H9 (cell line): Measurements from ENCODE around the gene ANKRD13A. TPM values are rescaled to one million over a fixed set of nuclear protein-coding genes. Genes with fewer than 3 reads are reported as not detected.
A peak's percentile ranks its signal among the peaks of the same experiment; 100 is the strongest.

Experiments
- DNase-seq: peaks from one replicate; pipeline ENCODE4 v3.0.0-alpha.2; 2017
- H2AFZ ChIP-seq: one replicate; pipeline ENCODE4 v1.6.1; 2013; ENCODE audit warnings: mild to moderate bottlenecking, low read length, control low read depth, moderate library complexity
- H2AK5ac ChIP-seq: 2 replicates; pipeline ENCODE4 v1.6.1; 2013; ENCODE audit warnings: low read length, control low read depth, mixed read lengths; ENCODE audit not compliant: insufficient read length
- H2BK120ac ChIP-seq: one replicate; pipeline ENCODE4 v1.6.1; 2013; ENCODE audit warnings: low read depth, mild to moderate bottlenecking, low read length, control low read depth, inconsistent platforms; ENCODE audit not compliant: poor library complexity, severe bottlenecking
- H2BK12ac ChIP-seq: 2 replicates; pipeline ENCODE4 v1.6.1; 2013; ENCODE audit warnings: low read length, control low read depth, mixed read lengths, low read depth; ENCODE audit not compliant: insufficient read length
- H2BK15ac ChIP-seq: 2 replicates; pipeline ENCODE4 v1.6.1; 2013; ENCODE audit warnings: low read depth, low read length, control low read depth
- H2BK20ac ChIP-seq: one replicate; pipeline ENCODE4 v1.6.1; 2013; ENCODE audit warnings: low read depth, mild to moderate bottlenecking, low read length, control low read depth, inconsistent platforms; ENCODE audit not compliant: poor library complexity, severe bottlenecking
- H2BK5ac ChIP-seq: 2 replicates; pipeline ENCODE4 v1.6.1; 2013; ENCODE audit warnings: low read length, control low read depth, mixed read lengths; ENCODE audit not compliant: insufficient read length
- H3K14ac ChIP-seq: 2 replicates; pipeline ENCODE4 v1.6.1; 2013; ENCODE audit warnings: low read length, control low read depth; ENCODE audit not compliant: insufficient read depth
- H3K18ac ChIP-seq: 2 replicates; pipeline ENCODE4 v1.6.1; 2013; ENCODE audit warnings: low read depth, mild to moderate bottlenecking, mixed read lengths, low read length, control low read depth; ENCODE audit not compliant: insufficient read length
- H3K23ac ChIP-seq: 2 replicates; pipeline ENCODE4 v1.6.1; 2013; ENCODE audit warnings: low read length, control low read depth, mixed read lengths, low read depth; ENCODE audit not compliant: insufficient read length
- H3K23me2 ChIP-seq: 2 replicates; pipeline ENCODE4 v1.6.1; 2013; ENCODE audit warnings: low read depth, mild to moderate bottlenecking, mixed read lengths, low read length, control low read depth; ENCODE audit not compliant: insufficient read length, poor library complexity, severe bottlenecking
- H3K27ac ChIP-seq: 2 replicates; pipeline ENCODE4 v1.5.1; 2013; ENCODE audit warnings: low read length, control low read depth, mixed read lengths, low read depth; ENCODE audit not compliant: insufficient read length
- H3K27me3 ChIP-seq: 2 replicates; pipeline ENCODE4 v1.6.1; 2013; ENCODE audit warnings: low read length, control low read depth, inconsistent platforms; ENCODE audit not compliant: insufficient read depth
- H3K4ac ChIP-seq: 2 replicates; pipeline ENCODE4 v1.6.1; 2013; ENCODE audit warnings: low read depth, mild to moderate bottlenecking, control low read depth, inconsistent platforms, low read length, moderate library complexity
- H3K4me1 ChIP-seq: 2 replicates; pipeline ENCODE4 v1.6.1; 2013; ENCODE audit warnings: low read length, control low read depth, inconsistent platforms; ENCODE audit not compliant: insufficient read depth
- H3K4me2 ChIP-seq: 2 replicates; pipeline ENCODE4 v1.6.1; 2013; ENCODE audit warnings: low read length, control low read depth, mixed read lengths; ENCODE audit not compliant: insufficient read length, insufficient read depth
- H3K56ac ChIP-seq: 2 replicates; pipeline ENCODE4 v1.6.1; 2013; ENCODE audit warnings: low read depth, mild to moderate bottlenecking, mixed read lengths, low read length, control low read depth; ENCODE audit not compliant: insufficient read length
- H3K79me1 ChIP-seq: 2 replicates; pipeline ENCODE4 v1.6.1; 2013; ENCODE audit warnings: low read depth, mild to moderate bottlenecking, moderate library complexity, low read length, control low read depth, inconsistent platforms; ENCODE audit not compliant: insufficient read depth, poor library complexity, severe bottlenecking
- H3K79me2 ChIP-seq: 2 replicates; pipeline ENCODE4 v1.6.1; 2013; ENCODE audit warnings: low read length, control low read depth, inconsistent platforms; ENCODE audit not compliant: insufficient read depth
- H3K9ac ChIP-seq: 2 replicates; pipeline ENCODE4 v1.6.1; 2013; ENCODE audit warnings: low read length, control low read depth, mixed read lengths; ENCODE audit not compliant: insufficient read length; ENCODE audit errors: extremely low read depth
- H3K9me3 ChIP-seq: one replicate; pipeline ENCODE4 v1.6.1; 2013; ENCODE audit warnings: low read depth, low read length, inconsistent platforms; ENCODE audit not compliant: control insufficient read depth
- H3T11ph ChIP-seq: one replicate; pipeline ENCODE4 v1.6.1; 2013; ENCODE audit warnings: mild to moderate bottlenecking, low read length, control low read depth, inconsistent platforms
- H4K20me1 ChIP-seq: one replicate; pipeline ENCODE4 v1.6.1; 2013; ENCODE audit not compliant: control insufficient read depth, insufficient read length, insufficient read depth
- H4K5ac ChIP-seq: 2 replicates; pipeline ENCODE4 v1.6.1; 2013; ENCODE audit warnings: low read depth, mild to moderate bottlenecking, mixed read lengths, low read length, control low read depth; ENCODE audit not compliant: insufficient read length
- H4K8ac ChIP-seq: replicated peaks from 2 replicates; pipeline ENCODE4 v1.6.1; 2013; ENCODE audit warnings: low read length, control low read depth, mixed read lengths, low read depth; ENCODE audit not compliant: insufficient read length
- H4K91ac ChIP-seq: 2 replicates; pipeline ENCODE4 v1.6.1; 2013; ENCODE audit warnings: low read depth, mild to moderate bottlenecking, moderate library complexity, mixed read lengths, low read length, control low read depth; ENCODE audit not compliant: insufficient read length
- H3K27ac Mint-ChIP-seq, 3 experiments: 2 replicates in 2 of 3; 3 replicates in 1 of 3; pipeline ENCODE4 v1.8.0; 2020 to 2021; ENCODE audit warnings: mixed read lengths in 3 of 3, mild to moderate bottlenecking in 1 of 3, moderate library complexity in 1 of 3
- H3K27me3 Mint-ChIP-seq: 2 replicates; pipeline ENCODE4 v1.8.0; 2021; ENCODE audit warnings: low read depth, mild to moderate bottlenecking, moderate library complexity, mixed read lengths
- H3K36me3 Mint-ChIP-seq, 3 experiments: 2 replicates in 2 of 3; 3 replicates in 1 of 3; pipeline ENCODE4 v1.8.0; 2020 to 2021; ENCODE audit warnings: low read depth in 3 of 3, mixed read lengths in 3 of 3; ENCODE audit not compliant: insufficient read depth in 1 of 3
- H3K4me1 Mint-ChIP-seq, 2 experiments: 2 replicates each; pipeline ENCODE4 v1.8.0; 2020; ENCODE audit warnings: mixed read lengths in 2 of 2
- H3K4me3 Mint-ChIP-seq, 2 experiments: 2 replicates in 1 of 2; 3 replicates in 1 of 2; pipeline ENCODE4 v1.8.0; 2020 to 2021; ENCODE audit warnings: mild to moderate bottlenecking in 2 of 2, mixed read lengths in 2 of 2, moderate library complexity in 1 of 2
- H3K9me3 Mint-ChIP-seq, 2 experiments: 2 replicates in 1 of 2; 3 replicates in 1 of 2; pipeline ENCODE4 v1.8.0; 2020; ENCODE audit warnings: mild to moderate bottlenecking in 2 of 2, mixed read lengths in 2 of 2, moderate library complexity in 1 of 2
- WGBS: extraction: QIAGEN DNeasy Blood & Tissue Kit; methylation state at CpG from one replicate; pipeline ENCODE4 v1.1.7; 2013; ENCODE audit warnings: missing lambda C conversion rate, low lambda C conversion rate, mixed read lengths; ENCODE audit not compliant: insufficient read length; ENCODE audit errors: extremely low coverage; 5-methylcytosine and 5-hydroxymethylcytosine counted together
- total RNA-seq: library from RNA; stranded (reverse); gene quantifications from 2 replicates; pipeline ENCODE4 v1.2.1, GENCODE V29; 2021
- TF ChIP-seq, protein P1 (sequence below): fragments of 200-600 bp; sonication (generic); conservative IDR thresholded peaks from 3 replicates; pipeline ENCODE4 v1.8.0; 2021; ENCODE audit warnings: antibody characterized with exemption, mild to moderate bottlenecking

ANKRD13A gene
- total RNA-seq, 1 experiment from 2014 or later, result 18.0 TPM

DNA sequence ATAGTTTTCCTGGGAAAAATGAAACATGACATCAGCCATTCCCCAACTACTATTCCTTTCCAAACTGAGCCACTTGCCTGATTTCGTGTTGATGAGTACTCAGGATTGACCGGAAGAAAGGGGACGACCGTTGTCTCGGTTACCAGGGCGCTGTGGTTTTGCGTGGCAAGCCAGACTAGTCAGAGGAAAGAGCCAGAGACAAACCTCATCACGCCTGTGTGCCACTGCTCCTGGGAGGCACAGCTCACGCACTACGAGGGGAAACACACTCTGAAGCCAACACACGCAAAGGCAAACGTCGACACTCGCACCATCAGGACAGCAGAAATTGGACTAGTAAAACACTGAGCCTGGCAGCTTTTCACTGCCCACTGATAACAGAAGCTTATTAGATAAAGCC, 38.0 kb upstream of the ANKRD13A start:
- Histone ChIP-seq H3K4me1 (no peaks in the 10 kb centered on the region), H2BK20ac (no peak overlapping the region), H3K4me2 (no peak overlapping the region), H2BK5ac (no peak overlapping the region), H3K4ac (no peak overlapping the region), H3K27ac (no peak overlapping the region), H4K20me1 (no peaks in the 10 kb centered on the region), H3K56ac (no peak overlapping the region), H4K5ac (no peak overlapping the region), H4K91ac (no peak overlapping the region), H3T11ph (no peak overlapping the region), H2BK12ac (no peak overlapping the region), H3K27me3 (no peaks in the 10 kb centered on the region), H3K23ac (no peak overlapping the region), H2BK15ac (no peak overlapping the region), H2BK120ac (no peak overlapping the region), H2AK5ac (no peak overlapping the region), H3K9ac (no peak overlapping the region), H3K9me3 (no peaks in the 10 kb centered on the region), H3K79me2 (no peaks in the 10 kb centered on the region), H4K8ac (no peak overlapping the region), H2AFZ (no peak overlapping the region), H3K18ac (no peak overlapping the region), H3K14ac (no peak overlapping the region), H3K23me2 (no peaks in the 10 kb centered on the region), H3K79me1 (no peaks in the 10 kb centered on the region)
- TF ChIP-seq, protein P1, sequence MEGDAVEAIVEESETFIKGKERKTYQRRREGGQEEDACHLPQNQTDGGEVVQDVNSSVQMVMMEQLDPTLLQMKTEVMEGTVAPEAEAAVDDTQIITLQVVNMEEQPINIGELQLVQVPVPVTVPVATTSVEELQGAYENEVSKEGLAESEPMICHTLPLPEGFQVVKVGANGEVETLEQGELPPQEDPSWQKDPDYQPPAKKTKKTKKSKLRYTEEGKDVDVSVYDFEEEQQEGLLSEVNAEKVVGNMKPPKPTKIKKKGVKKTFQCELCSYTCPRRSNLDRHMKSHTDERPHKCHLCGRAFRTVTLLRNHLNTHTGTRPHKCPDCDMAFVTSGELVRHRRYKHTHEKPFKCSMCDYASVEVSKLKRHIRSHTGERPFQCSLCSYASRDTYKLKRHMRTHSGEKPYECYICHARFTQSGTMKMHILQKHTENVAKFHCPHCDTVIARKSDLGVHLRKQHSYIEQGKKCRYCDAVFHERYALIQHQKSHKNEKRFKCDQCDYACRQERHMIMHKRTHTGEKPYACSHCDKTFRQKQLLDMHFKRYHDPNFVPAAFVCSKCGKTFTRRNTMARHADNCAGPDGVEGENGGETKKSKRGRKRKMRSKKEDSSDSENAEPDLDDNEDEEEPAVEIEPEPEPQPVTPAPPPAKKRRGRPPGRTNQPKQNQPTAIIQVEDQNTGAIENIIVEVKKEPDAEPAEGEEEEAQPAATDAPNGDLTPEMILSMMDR, result no peak
- DNase-seq, result no peak
- no peaks in the 10 kb centered on the region for H3K4me1 Mint-ChIP-seq
- H3K36me3 Mint-ChIP-seq, result peaks cover 7 to 44% (median 22%) of the 10 kb centered on the region in 3 experiments; a peak in 6 of 7 replicates
- no peaks in the 10 kb centered on the region for H3K27me3 Mint-ChIP-seq
- WGBS, result no CpG with 5 or more reads among the region's 14 CpGs
- no peak overlapping the region for H3K4me3 Mint-ChIP-seq
- 0 out of 7 replicates have a peak overlapping the region, but pooled peaks of 1 of the 3 experiments have one; percentile 67 for H3K27ac Mint-ChIP-seq
- H3K9me3 Mint-ChIP-seq, result no peaks in the 10 kb centered on the region
